ENCODE data around the gene OR10A6. TPM values are rescaled to one million over a fixed set of nuclear protein-coding genes. Genes with fewer than 3 reads are reported as not detected.

OR10A6 gene
- total and polyA plus RNA-seq, 5 donors = not detected

Other genes with a start within 250 kb of the OR10A6 start
- not detected for gene OVCH2, start 224.8 kb downstream of the OR10A6 start, total RNA-seq
- gene OVCH2, start 224.8 kb downstream of the OR10A6 start, polyA plus RNA-seq = not detected
- not detected for gene OR5P2, start 134.3 kb downstream of the OR10A6 start, total RNA-seq
- not detected for gene OR5P2, start 134.3 kb downstream of the OR10A6 start, polyA plus RNA-seq
- gene OR5P3, start 100.4 kb downstream of the OR10A6 start, total RNA-seq = not detected
- gene OR5P3, start 100.4 kb downstream of the OR10A6 start, polyA plus RNA-seq = not detected
- not detected for gene OR10A3, start 10.4 kb upstream of the OR10A6 start, total RNA-seq
- not detected for gene OR10A3, start 10.4 kb upstream of the OR10A6 start, polyA plus RNA-seq
- not detected for gene NLRP10, start 34.2 kb upstream of the OR10A6 start, total RNA-seq
- gene NLRP10, start 34.2 kb upstream of the OR10A6 start, polyA plus RNA-seq = not detected
- 100 to 1,000 TPM; 152 to 175 (median 159) TPM for gene EIF3F, start 56.1 kb upstream of the OR10A6 start, total RNA-seq
- gene EIF3F, start 56.1 kb upstream of the OR10A6 start, polyA plus RNA-seq = 179 TPM
- 10 to 100 TPM; 24.8 to 31.2 (median 28.0) TPM for gene TUB, start 149.9 kb upstream of the OR10A6 start, total RNA-seq
- gene TUB, start 149.9 kb upstream of the OR10A6 start, polyA plus RNA-seq = 10.0 TPM
- gene RIC3, start 237.8 kb upstream of the OR10A6 start, total RNA-seq = 10 to 100 TPM; 12.8 to 20.2 (median 17.5) TPM
- 10.0 TPM for gene RIC3, start 237.8 kb upstream of the OR10A6 start, polyA plus RNA-seq

All from right cardiac atrium (tissue), 5 donors.